ENCODE results near the gene BCL2L13.
A peak's percentile ranks its signal among the peaks of the same experiment; 100 is the strongest.
"Not testable (repeated sequence)": the region's sequence is repeated elsewhere in the genome, so short reads cannot be mapped to it uniquely, and the experiment has no call there.

The BCL2L13 gene

GRCh38 chr22:17628406-17629172 lies 10.0 kb upstream of the BCL2L13 start, which contains the start of gene ATP6V1E1:
Gene ATP6V1E1, minus strand, starts transcription at chr22:17628749. Its CDS starts 114 bp downstream, at chr22:17628635.
- H3K4me3 Mint-ChIP-seq: peak within 1 kb of the TSS; percentile 90
- peak within 1 kb of the TSS; percentile 84 for H3K27ac Mint-ChIP-seq
- no peaks in the 10 kb centered on the region for H3K27me3 Mint-ChIP-seq (ENCODE audit: low read depth)
- no peaks in the 10 kb centered on the region for H3K9me3 Mint-ChIP-seq
- DNase-seq (ENCODE audit: low spot score): peak; percentile 95
- peaks cover 7% of the 10 kb centered on the region for H3K4me1 Mint-ChIP-seq (ENCODE audit: low read depth)
- peaks cover 14% of the 10 kb centered on the region for H3K36me3 Mint-ChIP-seq (ENCODE audit: low read depth)

- Mint-ChIP-seq H3K4me1 (ENCODE audit: low read depth) (peaks cover 3% of the 10 kb centered on the region), H3K27ac (peak overlapping the region; percentile 84), H3K27me3 (ENCODE audit: low read depth) (no peaks in the 10 kb centered on the region), H3K4me3 (peak overlapping the region; percentile 90), H3K36me3 (ENCODE audit: low read depth) (peaks cover 8% of the 10 kb centered on the region), H3K9me3 (no peaks in the 10 kb centered on the region)
- no peak for DNase-seq (ENCODE audit: low spot score)
Observed at GRCh38 chr22:17629173-17629489, 9.4 kb upstream of the BCL2L13 start.

GRCh38 chr22:17629641-17630040 lies 8.9 kb upstream of the BCL2L13 start:
- no peaks in the 10 kb centered on the region for H3K27me3 Mint-ChIP-seq (ENCODE audit: low read depth)
- H3K4me1 Mint-ChIP-seq (ENCODE audit: low read depth): peaks cover 3% of the 10 kb centered on the region
- no peaks in the 10 kb centered on the region for H3K9me3 Mint-ChIP-seq
- peak overlapping the region; percentile 52 for H3K27ac Mint-ChIP-seq
- H3K36me3 Mint-ChIP-seq (ENCODE audit: low read depth): peaks cover 8% of the 10 kb centered on the region
- H3K4me3 Mint-ChIP-seq: peak overlapping the region; percentile 90
- DNase-seq (ENCODE audit: low spot score): no peak

- Mint-ChIP-seq H3K27ac (no peak overlapping the region), H3K27me3 (ENCODE audit: low read depth) (no peaks in the 10 kb centered on the region), H3K9me3 (no peaks in the 10 kb centered on the region), H3K4me3 (no peak overlapping the region), H3K4me1 (ENCODE audit: low read depth) (peaks cover 3% of the 10 kb centered on the region), H3K36me3 (ENCODE audit: low read depth) (peaks cover 6% of the 10 kb centered on the region)
- DNase-seq (ENCODE audit: low spot score): no peak
Observed at GRCh38 chr22:17631076-17631565, 7.4 kb upstream of the BCL2L13 start.

GRCh38 chr22:17633217-17633997 lies 5.2 kb upstream of the BCL2L13 start:
- H3K27me3 Mint-ChIP-seq (ENCODE audit: low read depth): no peaks in the 10 kb centered on the region
- H3K9me3 Mint-ChIP-seq: no peaks in the 10 kb centered on the region
- no peak overlapping the region for H3K4me3 Mint-ChIP-seq
- peaks cover 3% of the 10 kb centered on the region for H3K36me3 Mint-ChIP-seq (ENCODE audit: low read depth)
- H3K27ac Mint-ChIP-seq: no peak overlapping the region
- peaks cover 10% of the 10 kb centered on the region for H3K4me1 Mint-ChIP-seq (ENCODE audit: low read depth)
- no peak for DNase-seq (ENCODE audit: low spot score)

- Mint-ChIP-seq H3K27me3 (ENCODE audit: low read depth) (no peaks in the 10 kb centered on the region), H3K4me3 (no peak overlapping the region), H3K4me1 (ENCODE audit: low read depth) (peaks cover 10% of the 10 kb centered on the region), H3K36me3 (ENCODE audit: low read depth) (no peaks in the 10 kb centered on the region), H3K27ac (no peak overlapping the region), H3K9me3 (no peaks in the 10 kb centered on the region)
- DNase-seq (ENCODE audit: low spot score): no peak
Observed at GRCh38 chr22:17633998-17634323, 4.6 kb upstream of the BCL2L13 start.

- H3K27me3 Mint-ChIP-seq (ENCODE audit: low read depth): no peaks in the 10 kb centered on the region
- no peak overlapping the region for H3K27ac Mint-ChIP-seq
- peaks cover 12% of the 10 kb centered on the region for H3K4me1 Mint-ChIP-seq (ENCODE audit: low read depth)
- H3K4me3 Mint-ChIP-seq: no peak overlapping the region
- no peak for DNase-seq (ENCODE audit: low spot score)
- H3K36me3 Mint-ChIP-seq (ENCODE audit: low read depth): no peaks in the 10 kb centered on the region
- no peaks in the 10 kb centered on the region for H3K9me3 Mint-ChIP-seq
Observed at GRCh38 chr22:17634696-17635095, 3.9 kb upstream of the BCL2L13 start.

- DNase-seq (ENCODE audit: low spot score); H3K4me3 Mint-ChIP-seq; H3K27me3 Mint-ChIP-seq (ENCODE audit: low read depth): not testable (repeated sequence)
Observed at GRCh38 chr22:17636850-17637249, 1.7 kb upstream of the BCL2L13 start.

GRCh38 chr22:17637490-17638181 lies 921 bp upstream of the BCL2L13 start:
- no peak for DNase-seq (ENCODE audit: low spot score)
- Mint-ChIP-seq H3K27ac (peak overlapping the region; percentile 97), H3K4me1 (ENCODE audit: low read depth) (peaks cover 17% of the 10 kb centered on the region), H3K27me3 (ENCODE audit: low read depth) (no peaks in the 10 kb centered on the region), H3K4me3 (peak overlapping the region; percentile 91), H3K36me3 (ENCODE audit: low read depth) (peaks cover 8% of the 10 kb centered on the region), H3K9me3 (no peaks in the 10 kb centered on the region)

More at GRCh38 chr22:17636850-17637249, 1.7 kb upstream of the BCL2L13 start:
- H3K36me3 Mint-ChIP-seq (ENCODE audit: low read depth); H3K27ac Mint-ChIP-seq; H3K9me3 Mint-ChIP-seq: not testable (repeated sequence)
- peaks cover 17% of the 10 kb centered on the region for H3K4me1 Mint-ChIP-seq (ENCODE audit: low read depth)

- no peaks in the 10 kb centered on the region for H3K9me3 Mint-ChIP-seq
- H3K27ac Mint-ChIP-seq: peak overlapping the region; percentile 97
- no peaks in the 10 kb centered on the region for H3K27me3 Mint-ChIP-seq (ENCODE audit: low read depth)
- H3K4me1 Mint-ChIP-seq (ENCODE audit: low read depth): peaks cover 19% of the 10 kb centered on the region
- peak overlapping the region; percentile 91 for H3K4me3 Mint-ChIP-seq
- H3K36me3 Mint-ChIP-seq (ENCODE audit: low read depth): peaks cover 11% of the 10 kb centered on the region
- DNase-seq (ENCODE audit: low spot score): no peak
Observed at GRCh38 chr22:17638182-17638431, 450 bp upstream of the BCL2L13 start.

- DNase-seq (ENCODE audit: low spot score): no peak
- H3K36me3 Mint-ChIP-seq (ENCODE audit: low read depth): peaks cover 11% of the 10 kb centered on the region
- no peaks in the 10 kb centered on the region for H3K9me3 Mint-ChIP-seq
- H3K27ac Mint-ChIP-seq: peak overlapping the region; percentile 97
- no peaks in the 10 kb centered on the region for H3K27me3 Mint-ChIP-seq (ENCODE audit: low read depth)
- peak overlapping the region; percentile 91 for H3K4me3 Mint-ChIP-seq
- peaks cover 19% of the 10 kb centered on the region for H3K4me1 Mint-ChIP-seq (ENCODE audit: low read depth)
Observed at GRCh38 chr22:17639247-17639741, 737 bp downstream of the BCL2L13 start.

- no peaks in the 10 kb centered on the region for H3K27me3 Mint-ChIP-seq (ENCODE audit: low read depth)
- H3K4me3 Mint-ChIP-seq: no peak overlapping the region
- H3K4me1 Mint-ChIP-seq (ENCODE audit: low read depth): peaks cover 19% of the 10 kb centered on the region
- no peaks in the 10 kb centered on the region for H3K9me3 Mint-ChIP-seq
- no peak for DNase-seq (ENCODE audit: low spot score)
- peaks cover 11% of the 10 kb centered on the region for H3K36me3 Mint-ChIP-seq (ENCODE audit: low read depth)
- H3K27ac Mint-ChIP-seq: no peak overlapping the region
Observed at GRCh38 chr22:17641269-17641668, 2.7 kb downstream of the BCL2L13 start.

GRCh38 chr22:17642357-17642756 lies 3.8 kb downstream of the BCL2L13 start:
- not testable (repeated sequence) for H3K27ac Mint-ChIP-seq; H3K4me3 Mint-ChIP-seq; H3K27me3 Mint-ChIP-seq (ENCODE audit: low read depth); H3K9me3 Mint-ChIP-seq; DNase-seq (ENCODE audit: low spot score)
- Mint-ChIP-seq H3K4me1 (ENCODE audit: low read depth) (peaks cover 19% of the 10 kb centered on the region), H3K36me3 (ENCODE audit: low read depth) (peaks cover 13% of the 10 kb centered on the region)

- no peak overlapping the region for H3K27ac Mint-ChIP-seq
- H3K4me1 Mint-ChIP-seq (ENCODE audit: low read depth): peaks cover 3% of the 10 kb centered on the region
- H3K27me3 Mint-ChIP-seq (ENCODE audit: low read depth): no peaks in the 10 kb centered on the region
- DNase-seq (ENCODE audit: low spot score): no peak
- H3K4me3 Mint-ChIP-seq: no peak overlapping the region
- H3K9me3 Mint-ChIP-seq: no peaks in the 10 kb centered on the region
- H3K36me3 Mint-ChIP-seq (ENCODE audit: low read depth): peaks cover 10% of the 10 kb centered on the region
Observed at GRCh38 chr22:17647452-17647851, 8.9 kb downstream of the BCL2L13 start.

All from T-helper 2 cell treated with Interferon-gamma antibody and Interleukin-4, amounts not matched to agents 5 μg/mL and 100 μg/mL, for 36 hours (primary cell).